HG03025 (cell line): Measurements from ENCODE around the gene TNFSF8.

Experiments used
- ATAC-seq: cut with Tn5 transposase; IDR thresholded peaks from one replicate; pipeline ENCODE4 v1.9.1; 2021; ENCODE audit warnings: mild to moderate bottlenecking, moderate library complexity; ENCODE audit not compliant: unreplicated experiment, low FRiP score

TNFSF8 gene, protein sequence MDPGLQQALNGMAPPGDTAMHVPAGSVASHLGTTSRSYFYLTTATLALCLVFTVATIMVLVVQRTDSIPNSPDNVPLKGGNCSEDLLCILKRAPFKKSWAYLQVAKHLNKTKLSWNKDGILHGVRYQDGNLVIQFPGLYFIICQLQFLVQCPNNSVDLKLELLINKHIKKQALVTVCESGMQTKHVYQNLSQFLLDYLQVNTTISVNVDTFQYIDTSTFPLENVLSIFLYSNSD

GRCh38 chr9:114930056-114930812 is at the start of gene TNFSF8:
TSS of gene TNFSF8 (minus strand) at chr9:114930591. CDS start at chr9:114930303, 288 bp downstream.
- no peak for ATAC-seq

GRCh38 chr9:114973216-114973615 is 42.8 kb upstream of the TNFSF8 start:
- no peak for ATAC-seq

GRCh38 chr9:114972510-114973136 is 42.2 kb upstream of the TNFSF8 start:
- no peak for ATAC-seq

DNA sequence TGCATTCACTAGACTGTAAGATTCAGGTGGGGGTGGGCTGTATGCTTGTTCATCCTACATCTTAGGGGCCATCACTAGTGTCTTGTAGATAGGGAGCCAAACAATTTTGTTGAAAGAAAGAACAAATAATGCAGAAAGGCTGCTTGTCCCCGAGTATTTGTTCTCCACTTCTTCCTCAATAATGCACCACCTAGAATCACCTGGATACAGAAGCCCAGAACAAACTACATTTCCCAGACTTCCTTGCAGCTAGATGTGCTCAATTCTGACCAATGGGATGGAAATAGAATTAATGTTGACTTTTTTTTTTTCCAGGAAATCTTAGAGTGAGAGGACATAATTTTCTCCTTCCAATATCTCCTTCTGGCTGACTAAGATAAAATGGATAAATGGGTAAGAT is 38.9 kb upstream of the TNFSF8 start:
- ATAC-seq: no peak

DNA sequence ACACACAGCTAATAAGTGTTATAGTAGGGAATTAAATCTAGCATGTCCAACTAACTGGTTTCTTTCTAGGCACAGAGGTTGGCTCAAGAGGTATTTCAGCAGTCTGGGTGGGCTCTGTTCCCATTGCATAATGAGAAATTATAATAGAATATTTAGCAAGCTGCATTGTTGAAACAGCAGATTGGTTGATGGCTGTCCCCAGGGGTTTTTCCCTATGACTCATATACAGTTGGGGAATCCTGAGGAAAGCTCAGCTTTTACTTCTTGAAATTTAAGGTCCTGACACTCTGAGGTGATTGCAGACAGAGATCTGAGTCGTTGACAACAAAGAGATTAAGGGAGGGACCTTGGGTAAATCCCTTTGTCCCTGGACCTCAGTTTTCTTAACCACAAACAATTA is 38.3 kb upstream of the TNFSF8 start:
- ATAC-seq: no peak

DNA sequence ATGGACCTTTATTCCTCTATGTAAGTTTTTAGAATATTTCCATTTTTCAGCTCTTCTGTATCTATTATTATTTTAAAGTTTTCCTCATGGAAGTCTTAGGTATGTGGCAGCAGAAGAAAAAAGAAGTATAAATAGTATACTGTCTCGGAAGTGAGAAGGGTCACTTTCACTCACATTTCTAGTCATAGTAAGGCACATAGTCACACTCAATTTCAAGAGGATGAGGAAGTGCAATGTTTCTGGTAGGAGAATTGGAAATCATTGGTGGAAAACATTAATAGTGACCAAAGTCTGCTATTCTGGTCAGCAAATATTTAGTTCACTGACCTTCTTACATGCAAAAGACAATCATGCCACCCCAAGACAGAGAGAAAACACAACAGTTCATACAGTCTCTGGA is 35.2 kb upstream of the TNFSF8 start:
- no peak for ATAC-seq

DNA sequence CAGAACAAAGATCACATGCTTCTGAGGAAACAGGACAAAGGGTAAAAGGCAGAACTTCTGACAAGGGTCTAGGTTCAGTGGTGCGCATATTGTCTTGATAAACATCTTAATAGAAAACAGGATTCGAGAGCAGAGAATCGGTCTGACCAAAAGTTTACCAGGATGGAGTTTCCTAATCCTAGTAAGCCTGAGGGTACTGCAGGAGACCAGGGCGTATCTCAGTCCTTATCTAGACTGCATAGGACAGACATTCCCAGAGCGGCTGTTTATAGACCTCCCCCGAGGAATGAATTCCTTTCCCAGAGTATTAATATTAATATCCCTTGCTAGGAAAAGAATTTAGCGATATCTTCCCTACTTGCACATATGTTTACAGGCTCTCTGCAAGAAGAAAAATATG is 32.4 kb upstream of the TNFSF8 start:
- no peak for ATAC-seq

GRCh38 chr9:114960276-114960675 is 29.9 kb upstream of the TNFSF8 start:
- ATAC-seq: no peak

DNA sequence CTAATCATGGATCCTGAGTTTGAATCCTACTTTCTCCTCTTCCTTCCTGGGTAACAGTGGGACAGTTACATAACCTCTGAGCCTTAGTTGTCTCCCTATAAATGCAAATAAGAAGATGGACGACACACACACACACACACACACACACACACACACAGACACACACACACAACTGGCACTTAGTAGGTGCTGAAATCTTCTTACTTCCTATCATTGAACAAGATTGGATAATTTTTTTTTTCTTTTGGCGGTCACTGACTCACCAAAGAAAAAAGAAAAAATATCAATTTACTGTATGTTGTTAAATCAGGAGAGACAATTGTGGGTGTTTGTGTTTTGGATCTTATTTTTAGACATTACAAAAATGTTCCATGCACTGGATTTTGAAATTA is 28.4 kb upstream of the TNFSF8 start:
- no peak for ATAC-seq

GRCh38 chr9:114958021-114958843 is 27.8 kb upstream of the TNFSF8 start:
- no peak for ATAC-seq

DNA sequence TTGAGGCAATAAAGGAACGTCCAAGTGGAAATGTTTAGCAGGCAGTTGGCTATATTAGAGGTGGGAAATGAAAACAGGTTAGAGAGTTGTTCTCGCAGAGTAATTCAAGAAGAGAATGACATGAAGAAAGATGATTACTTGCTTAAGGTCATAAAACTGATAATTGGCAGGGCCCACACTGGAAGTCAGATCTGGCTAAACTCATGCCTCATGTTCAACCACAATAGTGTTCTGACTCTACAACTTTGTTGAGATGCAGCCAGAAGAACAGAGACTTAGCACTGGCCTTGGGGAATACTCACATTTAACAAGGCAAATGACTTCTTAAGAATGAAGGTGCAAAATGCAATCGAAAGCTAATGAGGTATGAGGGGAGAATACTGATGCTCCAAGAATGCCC is 27.2 kb upstream of the TNFSF8 start:
- ATAC-seq: no peak

DNA sequence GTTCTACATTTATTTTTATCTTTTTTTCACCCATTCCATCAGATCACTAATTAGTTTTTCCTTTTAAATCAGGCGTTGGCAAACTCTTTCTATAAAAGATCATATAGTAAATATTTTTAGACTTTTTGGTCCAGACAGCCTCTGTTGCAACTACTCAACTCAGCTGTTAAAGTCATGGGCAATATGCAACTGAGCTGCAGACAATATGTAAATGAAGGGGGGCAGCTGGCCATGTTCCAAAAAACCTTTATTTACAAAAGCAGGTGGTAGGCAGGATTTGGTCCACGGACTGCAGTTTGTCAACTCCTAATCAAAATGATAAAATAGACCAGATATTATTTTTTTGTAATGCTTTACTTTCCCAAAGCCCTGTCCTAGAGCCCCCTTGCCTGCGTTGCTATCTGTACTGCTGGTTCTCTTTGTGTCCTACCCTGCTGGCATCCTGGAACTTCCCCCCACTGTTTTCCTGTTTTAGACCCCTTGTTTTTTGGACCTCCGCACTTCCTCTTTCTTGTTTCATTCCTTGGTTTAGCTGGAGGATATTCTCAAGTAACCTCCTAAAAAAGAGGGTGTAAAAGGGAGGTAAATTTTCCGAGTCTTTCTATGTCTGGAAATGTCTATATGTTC is 24.7 kb upstream of the TNFSF8 start:
- no peak for ATAC-seq

DNA sequence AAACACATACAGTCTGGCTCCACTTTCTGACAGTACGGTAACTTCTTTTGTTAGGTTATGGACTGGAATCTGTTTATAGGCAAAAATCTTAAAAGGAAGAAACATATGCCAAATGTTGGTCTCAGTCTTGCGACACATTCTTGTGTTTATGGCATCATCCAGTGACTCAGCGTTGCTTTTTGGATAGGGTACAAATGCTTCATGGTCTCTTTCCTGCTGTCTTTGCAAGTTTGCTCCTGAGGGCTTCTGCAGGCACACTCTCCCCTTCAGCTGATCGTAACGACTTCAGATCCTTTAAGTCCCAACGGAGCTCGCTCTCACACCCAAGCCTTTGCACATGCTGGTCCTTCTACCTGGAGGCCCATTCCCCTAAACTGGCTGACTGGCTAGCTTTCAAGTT is 23.6 kb upstream of the TNFSF8 start:
- ATAC-seq: no peak

DNA sequence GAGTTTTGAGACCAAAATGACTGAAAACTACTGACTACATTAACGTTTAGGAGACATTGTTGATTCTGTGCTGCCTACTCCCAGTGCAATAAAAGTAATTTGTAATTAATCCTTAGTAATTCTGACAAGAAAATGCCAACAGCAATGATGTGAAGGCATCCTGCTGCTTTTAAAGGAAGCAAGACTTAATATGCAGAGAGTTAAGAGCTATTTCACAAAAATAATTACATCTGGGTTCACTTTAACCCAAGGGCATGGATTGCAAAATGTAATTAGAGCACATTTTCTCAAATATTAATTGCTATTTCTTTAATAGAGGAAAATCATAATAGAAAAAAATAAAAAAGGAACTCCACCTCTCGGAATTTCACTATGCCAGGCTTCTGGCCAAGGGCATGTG is 22.7 kb upstream of the TNFSF8 start:
- no peak for ATAC-seq

DNA sequence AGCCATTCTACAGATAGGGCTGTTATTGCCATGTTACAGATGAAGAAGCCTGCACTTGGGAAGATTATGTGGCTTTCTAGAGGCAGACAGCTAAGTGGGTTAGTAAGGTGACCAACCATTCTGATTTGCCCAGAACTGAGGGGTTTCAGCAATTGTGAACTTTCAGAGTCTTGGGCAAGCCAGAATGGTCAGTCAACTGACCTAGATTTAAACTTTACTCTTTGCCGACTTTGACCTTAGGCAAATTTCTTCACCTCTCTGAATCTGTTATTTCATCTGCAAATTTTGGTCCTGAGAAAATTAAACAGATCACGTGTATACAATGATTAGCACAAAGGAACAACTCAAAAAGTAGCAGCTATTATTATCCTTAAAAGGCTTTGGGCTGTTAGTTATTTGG is 20.4 kb upstream of the TNFSF8 start:
- no peak for ATAC-seq

DNA sequence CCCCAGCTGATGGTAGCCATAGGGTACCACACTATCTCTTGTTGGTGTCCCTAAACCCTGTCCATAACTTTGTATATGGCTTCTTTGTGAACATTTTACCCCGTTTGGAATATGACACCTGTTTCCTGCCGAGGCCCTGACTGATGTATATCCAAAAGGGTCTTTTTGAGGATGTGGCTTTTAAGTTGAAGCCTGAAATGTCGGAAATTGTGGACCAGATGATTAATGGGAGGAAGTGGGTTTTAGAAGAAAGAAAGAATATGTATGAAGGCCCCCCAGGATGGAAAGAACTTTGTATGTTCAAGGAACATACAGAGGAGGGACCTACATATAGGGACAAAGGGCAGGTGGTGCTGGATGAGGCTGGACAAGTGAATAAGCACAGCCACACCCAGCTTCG is 16.7 kb upstream of the TNFSF8 start:
- ATAC-seq: no peak

GRCh38 chr9:114945616-114946412 is 15.4 kb upstream of the TNFSF8 start:
- no peak for ATAC-seq

GRCh38 chr9:114941376-114941775 is 11.0 kb upstream of the TNFSF8 start:
- no peak for ATAC-seq

DNA sequence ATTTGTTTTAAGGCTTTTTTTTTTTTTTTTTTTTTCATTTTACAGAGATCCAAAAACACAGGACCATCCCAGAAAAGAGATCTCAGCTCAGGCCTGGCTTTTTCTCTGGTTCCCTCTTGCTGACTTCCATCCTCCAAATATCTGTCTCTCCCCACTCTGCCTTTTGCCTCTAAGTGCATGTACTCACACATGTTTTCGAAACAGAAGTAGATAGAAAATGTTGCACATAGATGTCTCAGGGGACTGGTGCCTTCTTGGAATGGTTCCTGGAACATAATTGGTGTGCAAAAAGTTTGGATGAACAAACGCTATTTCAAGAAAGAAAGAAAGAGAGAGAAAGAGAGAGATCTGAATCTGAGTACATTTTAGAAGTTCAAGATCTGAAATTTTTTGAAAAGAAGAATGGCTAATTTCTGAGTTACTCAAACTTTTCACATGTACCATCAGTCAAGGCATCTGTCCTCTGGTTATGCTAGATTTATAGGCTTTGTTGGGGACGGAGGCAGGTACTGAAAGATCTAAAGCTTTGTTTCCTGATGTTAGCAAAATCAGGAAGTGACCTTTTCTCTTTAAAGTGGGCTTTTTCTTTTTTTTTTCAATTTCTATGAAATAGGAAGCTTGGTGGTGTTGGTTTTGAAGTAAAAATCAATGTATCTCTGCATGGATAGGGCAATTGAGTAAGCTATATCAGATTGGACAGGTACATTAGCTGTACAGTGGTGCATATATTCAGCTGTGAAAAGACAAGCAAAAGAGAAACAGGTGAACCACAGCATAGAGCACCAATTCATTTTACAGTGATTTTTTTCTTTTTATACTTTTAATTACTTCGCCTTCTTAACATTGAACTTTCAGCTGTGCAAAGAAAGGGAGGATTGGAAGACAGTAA is 8.5 kb upstream of the TNFSF8 start:
- ATAC-seq: no peak
